ENCODE data around the gene TMC6.

DNA sequence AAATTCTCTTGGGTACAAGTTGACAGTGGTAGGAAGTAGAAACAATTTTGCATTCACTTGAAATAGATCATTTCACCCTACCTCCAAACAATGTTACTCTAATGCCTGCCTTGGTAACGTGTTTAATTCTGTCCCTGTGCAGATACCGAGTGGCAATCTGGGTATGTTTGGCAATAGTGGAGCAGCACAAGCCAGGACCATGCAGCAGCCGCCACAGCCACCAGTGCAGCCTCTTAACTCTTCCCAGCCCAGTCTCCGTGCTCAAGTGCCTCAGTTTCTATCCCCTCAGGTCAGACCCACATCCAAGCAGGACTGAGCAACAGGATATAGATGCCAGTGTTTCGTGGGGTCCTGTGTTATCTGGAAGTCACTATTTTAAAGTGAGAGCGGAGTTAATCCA is 49.3 kb downstream of the TMC6 start:
- no peak for TF ChIP-seq POLR2AphosphoS5 (IDR thresholded peaks at IDR 0.05)
- TF ChIP-seq, protein P1, sequence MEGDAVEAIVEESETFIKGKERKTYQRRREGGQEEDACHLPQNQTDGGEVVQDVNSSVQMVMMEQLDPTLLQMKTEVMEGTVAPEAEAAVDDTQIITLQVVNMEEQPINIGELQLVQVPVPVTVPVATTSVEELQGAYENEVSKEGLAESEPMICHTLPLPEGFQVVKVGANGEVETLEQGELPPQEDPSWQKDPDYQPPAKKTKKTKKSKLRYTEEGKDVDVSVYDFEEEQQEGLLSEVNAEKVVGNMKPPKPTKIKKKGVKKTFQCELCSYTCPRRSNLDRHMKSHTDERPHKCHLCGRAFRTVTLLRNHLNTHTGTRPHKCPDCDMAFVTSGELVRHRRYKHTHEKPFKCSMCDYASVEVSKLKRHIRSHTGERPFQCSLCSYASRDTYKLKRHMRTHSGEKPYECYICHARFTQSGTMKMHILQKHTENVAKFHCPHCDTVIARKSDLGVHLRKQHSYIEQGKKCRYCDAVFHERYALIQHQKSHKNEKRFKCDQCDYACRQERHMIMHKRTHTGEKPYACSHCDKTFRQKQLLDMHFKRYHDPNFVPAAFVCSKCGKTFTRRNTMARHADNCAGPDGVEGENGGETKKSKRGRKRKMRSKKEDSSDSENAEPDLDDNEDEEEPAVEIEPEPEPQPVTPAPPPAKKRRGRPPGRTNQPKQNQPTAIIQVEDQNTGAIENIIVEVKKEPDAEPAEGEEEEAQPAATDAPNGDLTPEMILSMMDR (IDR thresholded peaks at IDR 0.05): no peak

Data from breast epithelium (tissue), 3 donors.